Measurements from ENCODE around the gene PTMS. TPM values are rescaled to one million over a fixed set of nuclear protein-coding genes. Genes with fewer than 3 reads are reported as not detected.

The PTMS gene
- total and polyA plus RNA-seq, 8 donors: 41.0 to 276 (median 77.5) TPM

DNA sequence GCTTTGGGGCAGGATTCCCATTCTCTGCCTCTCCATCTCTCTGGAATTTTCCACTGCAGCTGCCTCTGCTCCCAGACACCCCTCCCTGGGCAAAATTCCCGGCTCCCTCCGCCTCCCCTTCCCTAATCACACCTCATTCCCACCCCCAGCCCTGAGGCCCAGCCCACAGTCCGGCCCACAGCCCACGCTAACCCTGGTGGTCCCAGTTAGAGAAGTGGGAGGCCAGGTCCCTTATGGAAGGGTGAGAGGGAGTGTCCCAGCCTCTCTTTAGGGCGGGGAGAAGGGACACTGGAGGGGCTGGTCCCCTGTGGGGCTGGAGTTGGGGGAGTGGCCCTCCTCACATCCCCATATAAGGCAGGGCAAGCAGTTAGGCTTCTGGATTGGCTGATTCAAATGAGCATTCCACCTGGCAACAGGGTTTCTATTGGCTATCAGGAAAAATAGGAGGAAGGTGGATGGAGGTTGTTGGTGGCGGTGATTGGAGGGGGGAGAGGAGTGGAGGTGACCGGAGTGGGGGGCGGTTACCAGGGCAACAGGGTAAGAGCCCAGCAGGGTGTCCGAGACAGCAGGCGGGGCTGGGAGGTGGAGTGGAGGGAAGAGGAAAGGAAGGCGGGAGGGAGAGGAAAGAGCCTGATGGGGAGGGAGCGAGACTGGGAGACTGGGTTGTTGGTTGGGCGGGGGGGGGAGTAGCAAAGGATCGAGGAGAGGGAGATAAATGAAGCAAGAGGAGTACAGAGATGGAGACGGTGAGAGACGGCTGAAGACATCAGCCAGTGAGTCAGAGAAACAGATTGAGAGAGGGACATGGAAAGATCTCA is 1.9 kb upstream of the PTMS start:
- ATAC-seq (peak; percentile 80 to 86 (median 84)), FAIRE-seq (peak; percentile 96), DNase-seq (peak; percentile 83 to 97 (median 92))
- Histone ChIP-seq H3K4me1 (peaks cover 5 to 29% (median 16%) of the 10 kb centered on the region in 3 donors), H3K36me3 (no peaks in the 10 kb centered on the region), H3K9me3 (no peaks in the 10 kb centered on the region), H3K27ac (peak overlapping the region; percentile 56 to 90 (median 79)), H3K4me3 (peak overlapping the region in 2 of 4 donors; percentile 32), H3K27me3 (no peaks in the 10 kb centered on the region)
- TF ChIP-seq, protein P1, sequence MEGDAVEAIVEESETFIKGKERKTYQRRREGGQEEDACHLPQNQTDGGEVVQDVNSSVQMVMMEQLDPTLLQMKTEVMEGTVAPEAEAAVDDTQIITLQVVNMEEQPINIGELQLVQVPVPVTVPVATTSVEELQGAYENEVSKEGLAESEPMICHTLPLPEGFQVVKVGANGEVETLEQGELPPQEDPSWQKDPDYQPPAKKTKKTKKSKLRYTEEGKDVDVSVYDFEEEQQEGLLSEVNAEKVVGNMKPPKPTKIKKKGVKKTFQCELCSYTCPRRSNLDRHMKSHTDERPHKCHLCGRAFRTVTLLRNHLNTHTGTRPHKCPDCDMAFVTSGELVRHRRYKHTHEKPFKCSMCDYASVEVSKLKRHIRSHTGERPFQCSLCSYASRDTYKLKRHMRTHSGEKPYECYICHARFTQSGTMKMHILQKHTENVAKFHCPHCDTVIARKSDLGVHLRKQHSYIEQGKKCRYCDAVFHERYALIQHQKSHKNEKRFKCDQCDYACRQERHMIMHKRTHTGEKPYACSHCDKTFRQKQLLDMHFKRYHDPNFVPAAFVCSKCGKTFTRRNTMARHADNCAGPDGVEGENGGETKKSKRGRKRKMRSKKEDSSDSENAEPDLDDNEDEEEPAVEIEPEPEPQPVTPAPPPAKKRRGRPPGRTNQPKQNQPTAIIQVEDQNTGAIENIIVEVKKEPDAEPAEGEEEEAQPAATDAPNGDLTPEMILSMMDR (IDR thresholded peaks at IDR 0.05): no peak
- WGBS, 2 donors: 1% methylated on average over 16 of the region's 16 CpGs
- intact Hi-C loops (cut with DNase I): no loop called here

DNA sequence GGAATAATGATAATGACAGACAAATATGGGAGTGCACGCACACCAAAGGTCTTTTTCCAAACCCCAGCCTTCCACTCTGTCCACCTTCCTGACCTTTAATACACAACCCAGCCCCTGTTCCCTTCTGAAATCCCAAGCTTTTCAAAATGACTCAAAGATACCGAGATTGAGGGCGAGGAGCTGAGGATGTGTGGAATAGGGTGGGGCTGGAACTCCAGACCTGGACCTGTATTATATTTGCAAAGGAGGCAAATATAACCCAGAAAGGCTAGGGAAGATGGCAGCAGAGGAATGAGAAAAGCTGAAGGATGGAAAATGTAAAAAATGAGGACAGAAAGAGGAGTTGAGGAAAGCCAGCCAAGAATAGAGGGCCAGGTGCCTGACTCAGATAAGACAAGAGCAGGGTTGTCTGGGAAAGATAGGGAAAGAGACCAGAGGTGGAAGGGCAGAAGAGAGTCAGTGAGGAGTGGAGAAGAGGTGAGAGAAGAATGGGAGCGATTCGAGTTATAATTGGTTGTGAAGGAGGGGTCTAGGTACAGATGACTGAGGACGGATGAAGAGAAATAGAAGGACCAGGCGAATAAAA is 1.0 kb upstream of the PTMS start:
- ATAC-seq (no peak), DNase-seq (no peak), FAIRE-seq (no peak)
- WGBS, 2 donors: 26 to 29% methylated on average over 7 of the region's 7 CpGs
- H3K36me3 ChIP-seq: no peaks in the 10 kb centered on the region
- H3K9me3 ChIP-seq: no peaks in the 10 kb centered on the region
- TF ChIP-seq, protein P1 (IDR thresholded peaks at IDR 0.05): no peak
- intact Hi-C loops (cut with DNase I): no loop called here
- peak overlapping the region; percentile 45 to 90 (median 76) for H3K27ac ChIP-seq
- peak overlapping the region in 2 of 4 donors; percentile 63 to 83 for H3K4me3 ChIP-seq
- no peaks in the 10 kb centered on the region for H3K27me3 ChIP-seq
- H3K4me1 ChIP-seq: peaks cover 5 to 29% (median 16%) of the 10 kb centered on the region in 3 donors

DNA sequence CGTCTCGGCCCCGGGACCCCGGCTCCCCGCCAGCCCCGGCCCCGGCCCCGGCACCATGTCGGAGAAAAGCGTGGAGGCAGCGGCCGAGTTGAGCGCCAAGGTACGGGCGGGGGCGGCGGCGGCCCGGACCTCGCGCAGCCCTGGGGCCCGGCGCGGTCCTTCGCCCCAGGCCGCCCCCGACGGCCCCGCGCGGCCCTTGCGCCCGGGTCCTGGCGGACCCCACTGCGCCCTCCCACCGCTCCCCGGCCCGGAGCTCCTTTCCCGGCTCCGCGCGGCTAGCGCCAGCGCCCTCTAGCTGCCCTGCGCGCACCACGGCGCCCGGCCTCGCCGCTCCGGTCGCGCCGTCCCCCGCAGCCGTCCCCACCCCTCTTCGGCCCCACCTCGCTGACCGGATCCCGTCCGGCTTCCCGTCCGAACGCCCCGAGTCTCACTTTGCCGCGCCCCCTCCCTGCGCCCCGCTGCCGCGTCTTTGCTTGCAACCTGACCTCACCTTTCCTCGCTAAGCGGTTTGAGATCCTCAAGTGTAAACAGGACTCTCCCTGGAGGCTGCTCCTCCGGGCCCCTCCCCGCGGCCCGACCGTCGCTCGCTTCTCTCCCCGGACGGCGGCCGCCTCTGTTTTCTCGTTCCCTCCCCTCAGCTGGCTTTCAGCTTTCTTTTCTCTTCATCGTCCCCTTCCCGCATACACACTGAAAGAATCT is 637 bp downstream of the PTMS start:
- TF ChIP-seq, protein P1 (IDR thresholded peaks at IDR 0.05): peak; percentile 33 to 59 (median 48)
- peak overlapping the region; percentile 45 to 90 (median 76) for H3K27ac ChIP-seq
- no peaks in the 10 kb centered on the region for H3K36me3 ChIP-seq
- peak overlapping the region; percentile 47 to 83 (median 62) for H3K4me3 ChIP-seq
- H3K27me3 ChIP-seq: no peaks in the 10 kb centered on the region
- FAIRE-seq (no peak), DNase-seq (peak; percentile 76 to 93 (median 83)), ATAC-seq (peak; percentile 66 to 78 (median 69))
- WGBS, 2 donors: 1 to 2% methylated on average over 16 to 88 of the region's 88 CpGs
- peaks cover 5 to 29% (median 16%) of the 10 kb centered on the region in 3 donors for H3K4me1 ChIP-seq
- intact Hi-C loops (cut with DNase I): no loop called here
- no peaks in the 10 kb centered on the region for H3K9me3 ChIP-seq

DNA sequence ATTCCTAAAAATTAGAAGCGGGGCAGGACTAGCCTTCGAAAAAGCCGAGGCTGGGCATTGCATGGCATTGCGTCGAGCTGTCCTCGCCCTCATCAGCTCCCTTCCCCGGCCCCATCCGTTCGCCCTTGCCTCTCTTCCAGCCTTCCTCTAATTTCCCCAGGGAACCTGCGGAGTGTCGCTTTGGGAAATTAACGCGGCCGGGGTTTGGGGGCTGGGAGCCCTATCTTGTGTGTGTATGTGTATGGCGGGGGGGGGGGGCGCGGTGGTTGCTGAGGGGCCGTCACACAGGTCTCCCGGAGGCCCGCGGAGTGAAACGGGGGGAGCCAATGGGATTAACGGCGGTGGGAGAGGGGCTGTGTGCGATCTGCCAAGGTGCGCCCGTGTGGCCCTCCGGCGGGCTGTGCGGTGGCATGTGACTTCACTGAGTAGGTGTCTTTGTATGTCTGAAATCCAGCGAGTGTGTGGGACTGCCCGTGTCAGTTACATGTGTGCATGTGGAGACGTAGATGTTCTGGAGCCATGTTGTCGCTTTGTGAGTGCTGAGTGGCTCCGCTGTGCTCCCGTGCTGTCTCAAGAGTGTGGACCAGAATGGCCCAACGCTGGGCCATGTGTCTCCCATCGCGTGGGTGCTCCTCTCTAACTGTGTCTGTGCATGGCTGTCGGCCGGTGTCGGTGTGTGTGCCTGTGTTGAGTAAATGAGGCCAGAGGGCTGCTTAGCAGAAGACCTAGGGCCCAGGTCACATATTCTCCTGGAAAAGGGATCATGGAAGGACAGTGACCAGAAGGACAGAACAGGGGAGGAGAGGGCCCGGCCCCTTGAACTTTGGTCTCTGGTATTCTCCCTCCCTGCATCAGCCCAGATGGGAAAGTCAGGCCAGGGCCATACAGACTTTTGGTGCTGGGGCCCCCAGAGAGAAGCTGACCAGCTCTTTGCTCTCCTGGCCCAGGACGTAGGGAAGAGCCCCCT is 1.5 kb downstream of the PTMS start:
- DNase-seq (no peak), FAIRE-seq (no peak), ATAC-seq (peak in 1 of 4 donors; percentile 1)
- Histone ChIP-seq H3K9me3 (no peaks in the 10 kb centered on the region), H3K4me1 (peaks cover 5 to 29% (median 16%) of the 10 kb centered on the region in 3 donors), H3K4me3 (peak overlapping the region; percentile 47 to 83 (median 62)), H3K27me3 (no peaks in the 10 kb centered on the region), H3K36me3 (no peaks in the 10 kb centered on the region), H3K27ac (peak overlapping the region in 2 of 4 donors; percentile 84 to 90)
- intact Hi-C loops (cut with DNase I): no loop called here
- TF ChIP-seq, protein P1 (IDR thresholded peaks at IDR 0.05): no peak
- WGBS, 2 donors: 16 to 28% methylated on average over 30 to 44 of the region's 44 CpGs

Data from pancreas (tissue), 10 donors.